Activated CD8-positive, alpha-beta memory T cell treated with anti-CD3 and anti-CD28 coated beads, Interleukin-2, amount 50 U/mL, for 4 hours (primary cell): Measurements from ENCODE around the gene SECTM1.

Experiments used
- DNase-seq: peaks from one replicate; pipeline ENCODE4 v3.0.0-alpha.2; 2020

The SECTM1 gene

DNA sequence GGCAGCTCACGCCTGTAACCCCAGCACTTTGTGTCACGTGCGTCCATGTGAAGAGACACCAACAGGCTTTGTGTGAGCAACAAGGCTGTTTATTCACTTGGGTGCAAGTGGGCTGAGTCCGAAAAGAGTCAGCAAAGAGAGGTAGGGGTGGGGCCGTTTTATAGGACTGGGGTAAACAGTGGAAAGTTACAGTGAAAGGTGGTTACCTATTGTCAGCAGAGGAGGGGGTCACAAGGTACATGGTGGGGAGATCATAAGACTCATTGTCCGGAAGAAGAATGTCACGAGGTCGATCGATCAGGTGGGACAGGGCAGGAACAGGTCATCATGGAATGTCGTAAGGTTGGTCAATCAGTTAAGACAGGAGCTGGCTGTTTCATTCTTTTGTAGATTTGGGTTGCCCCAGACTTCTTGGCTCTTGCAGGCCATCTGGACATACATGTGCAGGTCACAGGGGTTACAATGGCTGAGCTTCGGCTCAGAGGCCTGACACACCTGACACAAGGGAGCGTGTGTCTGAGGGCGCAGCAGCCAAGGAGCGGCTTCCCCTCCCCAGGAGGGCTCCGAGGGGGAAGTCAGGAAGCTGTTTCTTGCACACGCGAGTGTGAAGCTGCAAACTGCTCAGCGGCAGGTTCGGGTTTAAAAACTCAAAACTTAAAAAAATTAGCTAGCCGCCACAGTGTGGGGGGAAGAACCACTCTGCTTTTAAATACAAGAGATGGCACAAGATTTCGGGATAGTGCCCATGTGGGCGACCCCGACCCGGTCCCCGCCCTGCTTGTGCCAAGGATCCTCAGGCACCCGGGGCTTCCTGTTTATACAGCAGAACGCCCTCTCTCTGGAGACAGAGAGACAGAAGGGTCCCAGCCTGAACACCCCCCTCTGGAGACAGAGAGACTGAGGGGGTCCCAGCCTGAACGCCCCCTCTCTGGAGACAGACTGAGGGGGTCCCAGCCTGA lies 13.1 kb upstream of the SECTM1 start:
- no peak for DNase-seq

DNA sequence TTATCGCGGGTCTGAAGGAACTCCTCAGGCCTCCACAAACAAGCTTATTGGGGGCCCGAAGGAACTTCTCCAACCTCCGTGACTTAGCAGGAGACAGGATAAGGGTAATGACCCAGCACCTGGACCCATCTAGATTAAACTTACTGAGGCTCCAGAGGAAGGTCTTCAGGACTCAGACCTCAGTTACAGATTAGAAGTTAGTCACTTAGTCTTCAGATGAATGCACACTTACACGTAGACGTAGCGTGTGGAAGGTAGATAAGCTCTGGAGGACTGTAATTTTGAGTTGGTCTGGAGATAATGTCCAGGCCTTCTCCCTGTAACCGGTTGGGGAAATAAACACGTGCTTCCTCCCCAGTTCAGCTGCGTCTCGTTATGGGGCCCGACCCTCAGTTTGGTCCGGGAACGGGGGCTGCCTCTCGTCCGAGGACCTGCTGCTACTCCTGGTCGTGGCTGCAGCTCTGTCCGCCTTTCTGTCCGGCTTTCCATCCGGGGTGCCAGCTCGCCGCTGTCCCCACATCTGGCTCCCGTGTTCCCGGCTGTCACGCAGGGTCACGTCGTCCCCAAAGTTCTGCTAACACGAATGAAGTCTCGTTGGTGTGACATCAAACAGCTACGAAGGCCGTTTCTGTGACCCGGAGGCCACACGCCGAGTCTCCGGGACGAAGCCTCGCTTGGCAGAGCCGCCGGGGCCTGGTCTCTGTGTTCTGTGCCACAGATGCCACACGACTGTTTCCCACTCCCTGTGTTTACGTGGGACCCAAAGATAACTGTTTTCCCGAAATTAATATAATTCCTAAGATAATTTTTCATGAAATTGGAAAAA lies 11.8 kb upstream of the SECTM1 start:
- no peak for DNase-seq

DNA sequence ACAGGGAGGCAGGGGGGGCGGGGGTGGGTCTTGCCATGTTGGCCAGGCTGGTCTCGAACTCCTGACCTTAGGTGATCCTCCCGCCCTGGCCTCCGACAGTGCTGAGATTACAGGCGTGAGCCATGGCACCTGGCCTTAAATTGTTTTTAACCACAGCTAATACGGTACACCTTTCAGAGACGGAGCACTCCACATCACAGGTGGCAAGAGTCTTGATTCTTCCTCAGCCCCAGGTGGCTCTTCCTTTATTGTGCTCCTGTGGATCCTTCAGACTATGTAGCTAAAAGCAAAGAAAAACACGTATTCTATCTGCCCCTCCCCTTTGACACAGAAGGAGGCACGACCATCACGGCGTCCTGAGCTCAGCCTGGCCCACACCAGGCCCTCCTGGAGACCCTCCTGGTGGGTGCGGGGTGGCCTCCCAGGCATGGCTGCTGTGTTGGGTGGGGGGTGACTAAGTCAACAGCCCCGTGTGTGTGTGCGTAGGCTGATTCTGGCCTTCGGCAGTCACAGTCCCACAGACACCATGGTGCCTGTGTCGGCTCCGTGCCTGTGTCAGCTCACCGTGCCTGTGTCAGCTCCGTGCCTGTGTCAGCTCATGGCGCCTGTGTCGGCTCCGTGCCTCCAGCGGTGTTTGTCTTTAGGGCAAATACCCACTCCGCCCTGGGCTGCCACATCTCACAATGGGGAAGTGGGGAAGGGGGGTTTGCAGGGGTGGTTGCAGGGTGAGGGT lies 10.8 kb upstream of the SECTM1 start:
- no peak for DNase-seq

DNA sequence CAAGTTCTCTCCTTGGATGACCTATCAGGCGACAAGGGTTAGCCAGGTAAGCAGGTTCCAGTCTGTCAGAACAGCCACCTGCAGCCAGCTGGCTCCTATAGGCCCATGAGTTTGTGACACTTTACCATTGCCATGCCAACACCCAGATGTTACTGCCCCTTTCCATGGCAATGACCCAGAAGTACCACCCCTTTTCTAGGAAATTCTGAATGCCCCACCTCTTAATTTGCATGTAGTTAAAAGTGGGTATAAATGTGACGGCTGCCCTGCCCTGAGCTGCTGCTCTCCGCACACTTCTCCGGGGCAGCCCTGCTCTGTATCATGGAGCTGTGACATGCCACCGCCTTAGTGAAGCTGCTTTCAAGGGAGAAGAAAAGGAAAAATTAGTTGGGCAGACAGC lies 10.0 kb upstream of the SECTM1 start:
- no peak for DNase-seq

DNA sequence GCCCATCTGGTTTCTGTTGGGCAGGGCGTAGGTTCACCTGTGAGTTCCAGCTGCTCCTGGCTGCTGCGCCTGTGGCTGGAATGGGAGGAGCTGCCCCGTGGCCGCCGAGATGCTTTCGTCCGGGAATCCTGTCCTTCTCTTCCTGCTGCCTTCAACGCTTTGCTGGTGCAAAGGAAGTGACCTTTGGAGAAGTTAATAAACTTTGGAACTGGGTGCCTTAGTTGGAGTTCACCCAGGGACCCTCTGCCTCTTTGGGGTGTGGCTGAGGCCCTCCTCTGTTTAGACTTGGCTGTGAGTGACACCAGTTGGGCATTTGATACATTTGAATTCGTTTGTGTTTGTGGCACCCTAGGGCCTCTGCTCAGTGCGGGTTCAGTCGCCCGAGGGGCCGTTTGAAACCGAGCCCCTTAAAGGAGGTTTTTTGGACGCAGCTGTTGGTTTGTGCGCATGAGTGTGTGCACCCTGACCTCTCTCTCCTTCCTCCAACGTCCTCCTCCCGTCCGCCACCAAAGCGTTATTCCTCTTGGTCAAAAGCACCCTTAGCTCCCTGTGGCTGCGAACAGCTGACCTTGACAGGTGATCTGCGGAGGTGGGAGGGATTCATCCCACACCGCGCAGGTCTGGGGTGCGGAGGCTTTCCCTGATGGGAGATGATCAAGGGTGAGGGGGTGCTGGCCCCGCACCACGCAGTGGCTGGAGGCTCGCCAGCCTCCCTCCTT lies 9.0 kb upstream of the SECTM1 start:
- DNase-seq: no peak

DNA sequence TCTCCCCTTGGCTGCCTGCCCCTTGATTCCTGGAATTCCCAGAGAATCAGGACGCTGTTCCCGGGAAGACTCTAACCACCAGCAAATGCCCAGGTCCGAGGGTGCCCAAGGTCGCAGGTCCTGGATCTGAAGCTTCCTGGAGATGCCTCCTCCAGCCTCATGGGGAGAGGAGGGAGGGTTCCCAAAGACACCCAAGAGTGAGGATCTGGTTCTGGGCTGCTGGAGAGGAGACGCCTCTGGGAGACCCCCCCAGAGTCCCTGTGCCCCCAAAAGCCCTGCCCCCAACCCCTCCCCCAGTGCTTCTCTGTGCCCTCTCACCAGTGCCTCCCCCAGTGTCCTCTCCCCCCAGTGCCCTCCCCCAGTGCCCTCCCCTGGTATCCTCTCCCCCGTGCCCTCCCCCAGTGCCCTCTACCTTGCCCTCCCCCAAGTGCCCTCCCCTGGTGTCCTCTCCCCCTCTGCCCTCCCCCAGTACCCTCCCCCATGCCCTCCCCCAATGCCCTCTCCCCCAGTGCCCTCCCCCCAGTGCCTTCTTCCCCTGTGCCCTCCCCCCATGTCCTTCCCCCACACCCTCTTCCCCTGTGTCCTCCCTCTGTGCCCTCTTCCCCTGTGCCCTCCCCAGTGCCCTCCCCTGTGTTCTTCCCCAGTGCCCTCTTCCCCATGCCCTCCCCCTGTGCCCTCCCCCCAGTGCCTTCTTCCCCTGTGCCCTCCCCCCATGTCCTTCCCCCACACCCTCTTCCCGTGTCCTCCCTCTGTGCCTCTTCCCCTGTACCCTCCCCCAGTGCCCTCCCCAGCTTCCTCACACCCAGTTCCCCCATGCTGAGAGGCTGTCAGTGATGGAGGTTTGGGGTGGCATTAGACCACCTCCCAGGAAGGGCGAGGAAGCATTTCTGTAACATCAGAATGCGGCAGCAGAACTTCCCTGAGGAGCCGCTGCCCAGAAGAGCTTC lies 6.3 kb upstream of the SECTM1 start:
- DNase-seq: no peak

DNA sequence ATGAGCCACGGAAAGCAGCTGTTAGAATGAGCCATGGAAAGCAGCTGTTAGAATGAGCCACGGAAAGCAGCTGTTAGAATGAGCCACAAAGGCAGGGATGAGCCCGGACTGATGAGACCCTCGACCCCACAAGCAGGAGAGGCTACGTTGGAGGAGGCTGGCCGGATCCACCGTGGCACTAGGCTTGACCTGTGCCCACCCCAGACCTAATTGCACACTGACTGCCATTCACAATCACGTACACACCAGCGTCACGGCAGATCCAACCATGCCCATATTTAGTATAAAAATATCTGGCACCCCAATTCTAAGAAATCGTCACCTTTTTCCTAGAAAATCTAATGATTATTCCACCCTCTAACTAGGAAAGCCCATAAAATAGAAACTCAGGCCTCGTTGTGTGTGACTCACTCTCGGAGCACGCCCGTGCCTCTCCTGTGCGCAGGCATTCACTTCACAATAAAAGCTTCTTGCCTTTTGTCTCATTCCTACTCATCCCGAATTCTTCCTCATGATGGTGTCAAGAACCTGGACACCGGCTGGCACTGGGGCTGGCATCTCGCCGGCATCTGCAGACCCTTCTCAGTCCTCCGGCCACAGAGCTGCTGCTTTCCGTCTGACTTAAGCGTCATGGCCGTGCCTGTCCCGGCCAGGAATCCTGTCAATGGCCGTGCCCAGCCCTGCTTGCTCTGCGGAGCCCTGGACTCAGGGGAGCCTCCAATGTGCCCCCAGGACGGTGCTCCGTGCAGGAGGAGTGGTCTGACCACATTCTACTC lies 5.5 kb upstream of the SECTM1 start:
- DNase-seq: no peak

DNA sequence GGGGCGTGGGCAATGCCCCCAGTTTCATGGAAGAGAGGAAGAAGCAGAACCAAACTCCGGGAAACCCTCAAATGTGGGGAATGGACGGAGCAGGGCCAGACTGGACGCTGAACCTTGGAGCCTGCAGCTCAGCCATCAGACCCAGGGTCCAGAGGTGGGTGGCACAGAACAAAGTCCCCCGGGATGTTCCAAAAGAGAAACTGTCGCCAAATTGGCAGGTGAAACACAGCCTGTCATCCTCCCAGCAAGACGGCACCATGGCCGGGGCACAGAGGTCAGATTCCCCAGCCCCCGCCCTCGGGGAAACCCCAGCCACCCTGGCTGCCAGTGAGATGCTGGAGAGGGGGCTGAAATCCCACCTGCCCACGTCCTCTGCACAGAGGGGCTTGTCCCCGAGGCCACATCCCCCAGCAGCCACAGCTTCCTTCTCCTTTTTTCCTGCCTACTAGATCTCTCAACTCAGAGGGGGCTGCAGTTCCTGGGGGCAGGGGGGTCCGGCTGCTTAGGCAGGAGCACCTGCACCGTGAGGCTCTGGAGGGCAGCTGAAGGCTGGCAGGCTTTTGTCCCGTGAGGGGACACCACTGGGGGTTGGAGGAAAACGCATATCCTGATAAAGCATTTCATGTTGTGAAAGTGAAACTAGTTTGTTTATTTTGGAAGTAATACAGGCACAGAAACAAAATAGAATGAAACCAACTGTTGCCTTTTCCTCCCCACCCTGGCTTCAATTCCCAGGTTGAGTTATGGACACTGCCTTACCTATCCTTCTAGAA lies 1.2 kb upstream of the SECTM1 start:
- no peak for DNase-seq

DNA sequence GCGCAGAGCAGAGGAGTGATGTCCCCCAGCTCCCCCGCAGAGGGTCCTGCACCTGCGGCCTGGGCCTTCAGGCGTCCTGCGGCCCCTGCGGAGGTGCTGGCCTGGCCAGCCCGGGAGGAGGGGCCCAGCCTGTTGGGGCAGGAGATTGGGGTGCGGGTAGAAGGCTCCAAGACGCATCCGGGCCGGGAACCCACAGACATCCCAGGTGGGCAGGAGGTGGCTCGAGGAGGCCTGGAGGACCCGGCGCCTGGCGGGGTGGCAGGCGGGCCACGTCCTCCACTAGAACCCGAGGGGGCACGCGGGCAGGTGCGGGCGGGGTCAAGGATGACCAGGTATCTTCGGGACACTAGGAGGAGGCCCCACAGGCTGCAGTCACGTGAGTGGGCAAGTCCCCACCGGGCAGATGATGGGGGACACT lies 647 bp upstream of the SECTM1 start:
- no peak for DNase-seq

DNA sequence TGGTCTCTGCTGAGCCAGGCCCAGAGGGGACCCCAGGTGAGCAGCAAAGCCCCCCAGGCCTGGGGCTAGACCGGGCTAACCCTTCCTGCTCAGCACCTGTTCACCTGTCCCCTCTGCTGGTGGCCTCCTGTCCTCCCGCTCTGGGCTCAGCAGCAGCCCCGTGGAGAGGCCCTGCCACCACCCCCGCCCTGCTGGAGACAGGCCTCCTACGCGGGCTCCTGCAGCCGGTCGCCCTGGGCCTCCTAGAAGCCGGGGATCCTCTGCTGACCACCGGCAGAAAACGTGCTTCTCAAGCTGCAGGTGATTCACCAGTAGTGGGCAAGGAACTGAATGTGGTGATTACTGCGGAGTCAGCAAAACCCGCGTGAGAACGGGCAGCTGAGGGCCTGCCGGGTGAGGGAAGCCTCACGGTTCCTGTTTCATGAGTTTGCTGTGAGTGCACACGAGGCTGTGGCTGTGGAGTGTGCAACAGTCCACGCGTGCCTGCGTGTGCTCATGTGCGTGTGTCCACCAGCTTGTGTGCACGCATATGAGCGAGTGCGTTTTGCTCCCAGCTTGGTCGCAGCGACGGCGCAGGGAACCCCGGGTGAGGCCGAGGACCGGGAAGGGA lies 792 bp downstream of the SECTM1 start:
- no peak for DNase-seq

DNA sequence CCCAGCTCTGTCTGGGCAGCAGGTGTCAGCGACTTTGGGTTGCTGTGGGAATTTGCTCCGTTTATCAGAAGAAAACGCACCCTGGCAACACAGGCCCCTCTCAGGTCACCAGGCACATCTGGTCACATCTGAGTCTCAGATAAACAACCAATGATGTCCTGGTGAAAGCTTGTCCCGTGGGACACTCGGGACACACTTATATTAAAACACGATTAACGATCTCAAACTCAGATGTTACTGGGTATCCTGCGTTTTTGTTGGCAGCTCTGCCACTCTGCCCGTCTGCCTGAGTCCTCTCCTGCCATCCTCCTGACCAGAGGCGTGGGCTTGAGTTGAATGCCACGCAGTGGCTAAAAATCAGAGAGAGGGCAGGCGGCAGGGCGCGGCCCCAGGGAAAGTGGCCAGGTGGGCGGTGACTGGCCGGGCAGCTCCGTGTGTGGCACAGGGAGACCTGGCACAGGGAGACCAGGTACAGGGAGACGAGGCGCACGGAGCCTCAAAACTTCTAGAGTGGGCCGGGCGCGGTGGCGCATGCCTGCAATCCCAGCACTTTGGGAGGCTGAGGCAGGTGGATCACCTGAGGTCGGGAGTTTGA lies 2.1 kb downstream of the SECTM1 start:
- no peak for DNase-seq

DNA sequence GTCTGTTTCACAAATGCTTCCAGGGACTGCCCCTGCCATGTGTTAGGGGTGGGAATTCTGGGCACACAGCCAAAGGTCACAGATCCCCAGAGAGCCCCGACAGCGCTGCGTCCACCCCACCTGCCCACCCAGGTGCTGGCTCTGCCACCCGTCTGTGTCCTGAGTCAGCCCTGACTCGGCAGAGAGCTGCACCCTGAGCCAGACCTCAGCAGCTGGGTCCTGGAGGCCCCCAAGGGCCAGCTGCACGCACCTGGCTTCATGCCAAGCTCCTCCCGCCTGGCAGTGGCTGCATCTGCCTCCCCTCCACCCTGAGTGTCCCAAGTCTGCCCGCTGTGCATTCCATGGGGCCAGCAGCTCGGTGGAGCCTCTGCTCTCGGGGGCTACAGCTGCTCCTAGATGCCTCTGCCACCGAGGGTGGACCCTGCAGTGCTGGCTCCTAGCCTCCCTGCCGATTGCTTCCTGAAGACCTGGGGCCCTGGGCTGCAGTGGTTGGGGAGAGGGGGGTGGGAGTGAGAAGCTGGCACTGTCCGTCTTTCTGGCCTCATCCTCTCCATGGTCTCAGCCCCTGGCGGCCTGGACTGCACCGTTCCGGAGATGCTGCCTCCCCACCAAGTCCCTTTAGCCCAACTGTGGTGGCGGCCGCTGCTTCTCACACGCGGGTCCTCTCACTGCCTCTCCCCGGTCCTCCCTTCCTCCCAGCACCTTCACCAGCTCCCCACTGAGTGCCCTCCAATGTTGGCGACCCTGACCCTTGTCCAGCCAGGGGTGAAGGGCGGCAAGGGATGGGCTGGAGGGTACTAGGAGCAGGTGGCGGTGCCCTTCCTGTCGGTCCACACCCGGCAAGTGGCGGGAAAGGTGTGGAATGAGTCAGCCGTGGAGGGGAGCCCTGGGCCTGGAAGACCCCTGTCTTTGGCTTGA lies 3.0 kb downstream of the SECTM1 start:
- DNase-seq: no peak

DNA sequence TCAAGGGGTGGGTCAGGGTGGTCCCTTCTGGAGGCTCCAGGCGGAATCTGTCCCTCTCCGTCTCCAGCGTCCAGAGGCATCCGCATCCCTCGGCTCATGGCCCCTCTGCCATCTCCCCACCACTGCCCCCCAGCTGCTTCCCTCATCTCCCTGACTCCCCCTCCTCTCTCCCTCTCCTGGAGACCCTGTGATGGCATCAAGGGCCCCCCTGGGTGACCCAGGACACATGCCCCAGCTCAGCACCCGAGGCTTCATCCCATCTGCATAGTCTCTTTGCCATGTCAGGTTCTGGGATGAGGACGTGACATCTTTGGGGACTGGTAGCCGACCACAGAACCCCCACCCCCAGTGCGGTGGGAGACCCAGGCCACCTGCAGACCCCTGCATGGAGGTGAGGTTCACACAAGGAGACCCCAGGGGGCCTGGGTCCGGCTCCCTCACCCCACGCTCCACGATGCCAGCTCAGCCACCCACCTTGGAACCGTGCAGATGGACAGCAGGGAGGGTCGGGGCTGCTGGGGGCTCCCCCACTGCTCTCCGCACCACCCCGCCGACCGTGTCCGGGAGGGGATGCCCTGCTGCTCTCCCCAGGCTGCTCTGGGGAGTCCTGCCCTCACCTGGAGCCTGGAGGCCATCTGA lies 3.8 kb downstream of the SECTM1 start:
- DNase-seq: no peak

DNA sequence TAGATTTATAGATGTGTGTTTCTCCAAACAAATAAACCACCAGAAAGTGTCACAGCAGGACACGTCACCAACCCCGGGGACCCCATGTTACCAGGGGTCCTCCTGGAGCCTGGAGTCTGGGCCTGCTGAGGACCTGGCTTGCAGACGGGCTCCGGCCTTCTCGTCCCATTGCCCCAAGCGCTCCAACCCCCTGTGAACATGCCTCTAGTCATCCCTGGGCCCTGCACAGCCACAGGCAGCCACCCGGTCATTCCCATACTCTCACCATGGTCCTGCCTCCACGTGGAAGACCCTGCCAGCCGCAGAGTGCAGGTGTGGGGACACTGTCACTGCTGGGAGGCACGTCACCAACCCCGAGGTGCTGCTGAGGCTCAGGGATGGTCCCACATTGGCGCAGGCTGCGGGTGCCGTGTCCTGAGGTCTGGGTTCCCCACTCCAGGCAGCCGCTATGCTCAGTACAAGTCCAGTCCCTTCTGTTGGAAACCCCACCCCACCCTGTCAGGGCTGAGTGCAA lies 4.5 kb downstream of the SECTM1 start:
- DNase-seq: no peak

DNA sequence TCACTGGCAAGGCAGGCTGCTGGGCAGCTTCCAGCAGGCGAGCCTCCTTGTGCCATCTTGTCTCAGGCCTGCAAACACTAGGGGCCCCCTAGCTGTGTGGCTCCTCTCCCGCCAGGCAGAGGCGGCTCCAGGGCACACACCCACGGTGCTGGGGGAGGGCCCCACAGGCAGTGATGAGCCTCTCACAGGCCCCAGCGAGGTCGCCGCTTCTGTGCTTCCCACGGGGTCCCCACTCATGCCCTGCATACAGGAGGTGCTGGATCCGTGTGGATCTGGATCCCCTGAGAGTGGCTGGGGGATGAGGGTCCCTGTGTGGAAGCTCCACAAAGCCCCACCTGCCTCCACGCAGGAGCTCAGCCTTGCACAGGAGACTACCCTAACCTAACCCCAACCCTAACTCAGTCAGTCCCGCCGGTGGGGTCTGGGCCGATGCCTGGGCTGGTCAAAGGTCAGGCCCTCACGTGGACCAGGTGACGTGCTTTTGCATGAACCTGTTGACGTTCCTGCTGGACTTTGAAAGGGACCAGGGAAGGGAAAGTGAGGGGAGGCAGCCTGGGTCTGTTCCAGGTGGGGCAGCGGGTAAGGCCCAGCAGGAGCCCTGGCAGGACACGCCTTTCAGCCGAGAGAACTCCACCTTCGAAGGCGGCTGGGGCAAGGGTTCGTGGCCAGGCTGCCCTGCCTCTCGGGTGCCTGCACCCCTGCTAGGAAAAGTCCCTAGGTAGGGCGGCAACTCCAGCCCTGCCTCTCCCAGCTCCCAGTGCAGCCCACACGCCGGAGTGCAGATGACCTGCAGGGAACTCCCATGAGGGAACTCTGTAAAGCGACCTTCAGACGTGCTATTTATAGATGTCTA lies 5.2 kb downstream of the SECTM1 start:
- DNase-seq: no peak

DNA sequence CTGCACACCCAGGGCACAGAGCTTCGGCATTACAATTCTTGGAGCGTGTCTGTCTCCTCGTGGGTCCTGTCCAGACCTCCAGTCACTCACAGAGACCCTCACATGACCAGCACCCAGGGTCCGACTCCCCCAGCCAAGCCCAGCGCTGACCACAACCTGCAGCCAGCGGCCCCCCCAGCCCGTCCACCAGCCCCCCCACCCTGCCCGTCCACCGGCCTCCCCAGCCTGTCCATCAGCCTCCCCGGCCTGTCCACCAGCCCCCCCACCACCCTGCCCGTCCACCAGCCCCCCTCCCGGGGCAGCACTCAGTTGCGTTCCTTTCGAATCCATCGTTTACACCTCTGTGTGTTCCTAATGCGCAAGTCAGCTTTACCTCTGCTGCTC lies 5.8 kb downstream of the SECTM1 start:
- DNase-seq: no peak
